Suprapubic skin (tissue), 3 donors: Measurements from ENCODE around the gene ISG20L2.

Source experiments
- CTCF ChIP-seq, 2 donors: fragments of 200-600 bp in 1 of 2; fragments of 450-650 bp in 1 of 2; sonication (generic) in 1 of 2; IDR thresholded peaks; one replicate each; pipeline ENCODE4 v1.5.1; 2016 to 2019; ENCODE audit warnings: antibody characterized with exemption in 2 of 2, mild to moderate bottlenecking in 1 of 2, moderate library complexity in 1 of 2
- EP300 ChIP-seq: sonication (generic); formaldehyde crosslinking; IDR thresholded peaks from one replicate; pipeline ENCODE4 v1.6.1; 2017; ENCODE audit warnings: antibody characterized with exemption

GRCh38 chr1:156692441-156692924, 36.1 kb downstream of the ISG20L2 start:
- no peak for TF ChIP-seq CTCF (IDR thresholded peaks at IDR 0.05)
- TF ChIP-seq EP300, result no peak
